NCI-H128 (cell line): Measurements from ENCODE around the gene ECE1.

ENCODE experiments used
- DNase-seq: peaks from one replicate; lab custom pipeline; 2025; ENCODE audit not compliant: unreplicated experiment; lab: John Stamatoyannopoulos, UW

ECE1 gene

DNA sequence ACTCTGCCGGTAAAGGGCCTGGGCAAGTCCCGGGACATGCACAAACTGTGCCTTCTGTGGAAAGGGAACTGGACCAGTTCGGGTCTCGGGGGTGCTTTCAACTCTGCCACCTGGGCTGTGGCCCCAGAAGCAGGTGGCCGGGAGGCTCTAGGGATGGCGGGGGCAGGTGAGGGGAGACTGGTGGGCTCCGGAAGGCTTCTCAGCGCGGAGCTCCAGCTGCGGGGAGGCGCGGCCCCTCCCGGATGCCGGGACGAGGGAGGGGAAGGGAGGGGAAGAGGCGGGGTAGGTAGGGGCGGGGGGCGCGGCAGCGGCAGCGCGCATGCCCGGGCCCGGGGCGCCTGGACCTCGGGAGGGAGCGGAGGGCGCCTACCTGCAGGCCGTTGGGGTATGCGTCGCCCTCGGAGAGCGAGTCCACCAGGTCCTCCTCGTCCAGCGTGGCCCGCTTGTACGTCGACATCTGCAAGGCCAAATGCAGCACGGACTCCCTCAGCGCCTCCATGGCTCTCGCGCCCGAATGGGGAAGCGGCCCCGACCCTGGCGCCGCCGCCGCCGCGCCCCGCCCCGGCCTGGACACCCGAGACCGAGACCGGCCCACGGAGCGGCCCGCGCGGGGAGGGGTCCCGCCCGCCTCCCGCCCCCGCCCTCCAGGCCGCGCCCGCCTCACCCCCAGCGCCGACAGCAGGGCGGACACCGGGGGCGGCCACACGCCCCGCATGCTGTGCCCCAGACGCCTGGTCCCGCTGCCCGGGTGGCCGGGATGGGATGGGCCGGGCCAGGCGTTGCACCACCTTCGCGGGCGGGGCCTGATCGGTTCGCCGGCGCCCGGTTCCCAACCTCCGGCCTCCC, at the start of gene ECE1:
Gene ECE1, minus strand, starts transcription at position 764 of the 846 bp plus-strand sequence. Its CDS starts 49 bp downstream, at position 715.
- peak; percentile 33 for DNase-seq

GRCh38 chr1:21339356-21340229, 49.3 kb upstream of the ECE1 start:
- DNase-seq = no peak

DNA sequence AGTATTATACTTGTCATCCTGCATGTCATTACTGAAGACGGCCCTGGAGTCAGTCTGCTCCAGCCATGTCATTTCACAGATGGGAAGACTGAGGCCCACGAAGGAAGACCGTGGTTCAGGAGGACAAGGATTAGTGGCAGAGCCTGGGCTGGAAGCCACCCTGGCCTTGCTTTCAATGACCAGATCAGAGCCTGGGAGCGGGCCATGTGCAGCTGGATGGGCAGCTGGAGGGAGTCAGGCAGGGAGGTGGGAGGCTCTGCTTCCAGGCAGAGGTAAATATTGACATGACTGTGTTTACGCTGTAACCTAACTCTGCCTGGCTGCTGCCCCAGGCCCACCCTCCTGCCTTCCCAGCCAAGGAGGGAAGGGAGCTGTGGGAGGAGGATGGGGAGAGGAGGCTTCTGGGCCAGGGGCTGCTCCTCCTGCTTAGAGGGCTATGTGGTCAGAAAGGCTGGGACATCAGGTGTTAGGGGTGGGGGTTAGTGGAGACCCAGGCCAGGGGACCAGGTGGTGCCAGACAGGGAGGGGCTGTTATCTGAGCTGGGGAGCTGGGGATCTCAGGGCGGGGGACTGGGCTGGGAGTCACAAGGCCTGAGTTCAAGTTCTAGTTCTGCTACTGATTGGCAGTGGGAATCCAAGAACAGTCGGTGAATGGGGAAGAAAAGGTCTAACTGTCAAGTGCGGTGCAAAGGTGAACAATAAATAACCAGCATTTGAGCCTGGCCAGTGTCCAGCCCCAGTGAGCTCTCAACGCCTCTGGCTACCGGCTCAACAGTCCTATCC, 48.5 kb upstream of the ECE1 start:
- DNase-seq = peak; percentile 63

DNA sequence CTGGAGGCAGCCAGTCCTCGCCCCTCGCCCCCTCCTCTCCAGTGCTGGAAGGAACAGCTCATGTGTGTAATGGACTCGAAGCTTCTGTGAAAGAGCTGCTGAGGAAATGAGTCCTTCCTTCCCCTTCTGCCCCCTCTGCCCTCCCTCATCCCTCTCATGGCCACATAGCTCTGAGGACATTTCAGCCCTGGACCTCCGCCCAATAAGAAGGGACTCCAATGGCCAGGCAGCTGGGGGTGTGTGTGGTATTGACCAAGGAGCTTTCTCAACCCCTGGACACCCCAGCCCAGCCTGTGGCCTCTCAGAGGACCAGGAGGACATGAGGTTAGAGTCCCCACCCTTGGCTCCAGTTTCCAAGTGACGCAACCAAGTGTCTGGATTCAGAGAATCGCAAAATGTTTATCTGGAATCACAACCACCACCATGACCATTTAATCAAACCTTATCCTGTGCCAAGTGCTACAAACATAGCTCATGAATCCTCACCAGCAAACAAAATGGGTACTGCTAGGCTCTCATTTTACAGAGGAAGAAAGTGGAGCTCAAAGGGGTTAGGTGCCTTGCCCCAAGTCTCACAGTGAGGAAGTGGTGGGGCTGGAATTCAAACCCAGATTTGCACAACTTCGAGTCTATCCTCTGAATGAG, 47.8 kb upstream of the ECE1 start:
- DNase-seq = no peak

GRCh38 chr1:21337454-21337927, 47.2 kb upstream of the ECE1 start:
- no peak for DNase-seq

GRCh38 chr1:21337010-21337437, 46.8 kb upstream of the ECE1 start:
- no peak for DNase-seq

GRCh38 chr1:21335750-21336224, 45.5 kb upstream of the ECE1 start:
- peak; percentile 58 for DNase-seq

GRCh38 chr1:21335088-21335691, 44.9 kb upstream of the ECE1 start:
- DNase-seq = no peak

- DNase-seq = no peak
Measured at GRCh38 chr1:21334214-21335087, 44.2 kb upstream of the ECE1 start.

DNA sequence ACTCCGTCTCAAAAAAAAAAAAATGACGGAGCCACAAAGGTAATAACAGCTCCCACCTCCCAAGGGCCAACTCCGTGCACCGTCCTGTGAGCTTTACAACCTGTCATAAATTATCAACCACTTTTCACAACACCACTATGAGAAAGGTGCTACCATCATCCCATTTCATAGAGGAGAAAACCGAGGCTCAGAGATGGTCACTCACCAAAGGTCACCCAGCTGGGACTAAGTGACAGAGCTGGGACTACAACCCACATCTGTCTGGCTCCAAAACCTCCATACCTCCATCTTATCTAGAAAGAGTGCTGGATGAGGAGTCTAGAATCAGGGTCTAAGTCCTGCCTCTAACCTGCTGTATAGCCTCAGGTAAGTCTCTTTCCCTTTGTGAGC, 43.6 kb upstream of the ECE1 start:
- DNase-seq = no peak

GRCh38 chr1:21332554-21333311, 42.5 kb upstream of the ECE1 start:
- DNase-seq = no peak

GRCh38 chr1:21331752-21332478, 41.7 kb upstream of the ECE1 start:
- no peak for DNase-seq

- DNase-seq = no peak
Measured at GRCh38 chr1:21330544-21330943, 40.3 kb upstream of the ECE1 start.

DNA sequence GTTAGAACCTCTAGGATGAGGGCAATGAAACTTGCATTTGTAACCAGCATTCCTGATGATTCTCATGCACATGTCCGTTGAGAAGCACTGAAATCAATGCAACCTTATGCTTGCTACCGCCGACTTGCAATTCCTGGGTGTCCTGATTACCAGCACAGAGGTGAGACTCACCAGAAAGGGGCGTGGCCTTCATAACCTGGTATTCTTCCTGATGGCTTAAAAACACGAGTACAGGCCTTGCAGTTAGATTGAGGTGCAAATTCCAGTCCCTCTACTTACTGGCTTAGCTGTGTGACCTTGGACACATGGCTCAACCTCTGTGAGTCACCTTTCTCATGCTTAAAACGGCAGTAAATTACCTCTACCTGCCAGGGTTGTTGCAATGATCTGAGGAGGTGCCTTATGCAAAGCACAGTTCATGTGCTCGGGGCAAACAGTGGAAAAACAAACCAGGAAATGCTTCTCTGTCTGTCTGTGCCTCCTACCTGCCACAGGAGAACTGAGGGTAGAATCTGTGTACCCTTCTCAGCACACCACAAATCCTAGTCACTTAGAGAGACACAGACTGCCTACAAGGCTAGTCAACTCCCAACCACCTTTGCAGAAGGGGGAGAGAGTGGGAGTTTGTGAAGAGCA, 39.1 kb upstream of the ECE1 start:
- DNase-seq = no peak

- DNase-seq = no peak
Measured at GRCh38 chr1:21327566-21328323, 37.5 kb upstream of the ECE1 start.

DNA sequence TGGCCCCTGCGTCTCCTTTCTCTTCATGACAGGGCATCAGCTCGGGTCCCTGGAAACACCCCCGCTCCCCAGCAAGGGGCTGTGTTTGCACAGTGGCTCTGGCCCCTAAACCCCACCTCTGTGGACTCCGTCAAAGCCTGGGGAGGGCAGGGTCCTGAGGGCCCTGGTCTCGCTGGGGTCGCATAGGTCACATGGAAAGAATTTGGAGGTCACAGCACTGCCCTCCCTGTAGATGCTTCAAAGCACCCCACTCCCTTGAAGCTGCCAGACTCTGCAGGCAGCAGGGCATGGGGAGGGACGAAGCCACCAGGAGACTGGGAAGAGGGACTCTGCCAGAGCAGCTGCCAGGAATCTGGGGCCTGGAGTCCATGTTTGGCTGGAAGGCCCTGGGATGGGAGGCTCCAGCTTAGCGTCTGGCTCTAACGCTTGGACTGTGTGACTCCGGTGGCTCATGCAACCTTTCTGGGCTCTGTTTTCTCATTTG, 36.6 kb upstream of the ECE1 start:
- DNase-seq = no peak
